ENCODE data around the gene KLF15.

The KLF15 gene

DNA sequence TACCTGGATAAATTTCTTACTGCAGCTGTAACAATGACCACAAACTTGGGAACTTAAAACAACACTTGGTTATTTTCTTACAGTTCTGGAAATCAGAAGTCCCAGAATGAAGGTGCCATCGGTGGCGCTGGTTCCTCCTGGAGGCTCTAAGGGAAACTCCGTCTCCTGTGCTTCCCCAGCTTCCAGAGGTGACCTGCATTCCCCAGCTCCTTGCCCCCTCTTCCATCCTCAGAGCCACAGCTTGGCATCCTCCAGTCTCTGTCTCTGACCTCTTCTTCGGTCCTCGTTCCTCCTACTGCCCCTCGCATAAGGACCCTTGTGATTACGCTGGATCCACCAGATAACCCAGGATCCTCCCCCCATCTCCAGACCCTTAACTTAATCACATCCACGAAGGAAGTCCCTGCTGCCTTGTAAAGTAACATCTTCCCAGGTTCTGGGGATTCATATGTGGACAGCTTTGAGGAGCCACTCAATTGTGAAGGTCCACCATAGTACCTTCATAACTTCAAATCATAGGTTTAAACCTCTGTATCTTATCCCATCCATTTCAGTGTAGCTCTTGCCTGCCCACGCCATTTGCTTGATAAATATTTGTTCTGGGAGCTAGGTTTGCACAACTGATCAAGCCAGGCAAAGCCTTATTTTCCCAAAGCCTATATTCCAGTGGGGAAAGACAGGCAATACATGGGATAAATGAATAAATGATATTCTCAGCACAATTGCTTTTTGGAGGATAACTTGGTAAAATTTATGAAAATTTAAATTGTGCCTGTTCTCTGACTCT, 34.8 kb downstream of the KLF15 start:
- no peak for DNase-seq (ENCODE audit: extremely low read depth, insufficient read length)
- Histone ChIP-seq H3K27me3 (replicated peaks; ENCODE audit: control insufficient read depth, insufficient read depth, low read length) (no peaks in the 10 kb centered on the region; the same call in 1 of the 2 replicates), H3K4me3 (replicated peaks; ENCODE audit: low read depth, low read length) (no peak overlapping the region), H3K36me3 (ENCODE audit: control insufficient read depth, insufficient read depth, low read length) (no peaks in the 10 kb centered on the region)
- TF ChIP-seq CTCF (IDR thresholded peaks at IDR 0.05; ENCODE audit: insufficient read depth, low read length, poor library complexity, severe bottlenecking), result no peak

GRCh38 chr3:126321490-126321889, 35.7 kb downstream of the KLF15 start:
- TF ChIP-seq CTCF (IDR thresholded peaks at IDR 0.05; ENCODE audit: insufficient read depth, low read length, poor library complexity, severe bottlenecking), result no peak
- H3K36me3 ChIP-seq (ENCODE audit: control insufficient read depth, insufficient read depth, low read length), result no peaks in the 10 kb centered on the region
- DNase-seq (ENCODE audit: extremely low read depth, insufficient read length), result no peak
- no peak overlapping the region for H3K4me3 ChIP-seq (replicated peaks; ENCODE audit: low read depth, low read length)
- H3K27me3 ChIP-seq (replicated peaks; ENCODE audit: control insufficient read depth, insufficient read depth, low read length), result no peaks in the 10 kb centered on the region; the same call in 1 of the 2 replicates

GRCh38 chr3:126320517-126321293, 36.5 kb downstream of the KLF15 start:
- no peak for DNase-seq (ENCODE audit: extremely low read depth, insufficient read length)
- H3K36me3 ChIP-seq (ENCODE audit: control insufficient read depth, insufficient read depth, low read length), result no peaks in the 10 kb centered on the region

DNA sequence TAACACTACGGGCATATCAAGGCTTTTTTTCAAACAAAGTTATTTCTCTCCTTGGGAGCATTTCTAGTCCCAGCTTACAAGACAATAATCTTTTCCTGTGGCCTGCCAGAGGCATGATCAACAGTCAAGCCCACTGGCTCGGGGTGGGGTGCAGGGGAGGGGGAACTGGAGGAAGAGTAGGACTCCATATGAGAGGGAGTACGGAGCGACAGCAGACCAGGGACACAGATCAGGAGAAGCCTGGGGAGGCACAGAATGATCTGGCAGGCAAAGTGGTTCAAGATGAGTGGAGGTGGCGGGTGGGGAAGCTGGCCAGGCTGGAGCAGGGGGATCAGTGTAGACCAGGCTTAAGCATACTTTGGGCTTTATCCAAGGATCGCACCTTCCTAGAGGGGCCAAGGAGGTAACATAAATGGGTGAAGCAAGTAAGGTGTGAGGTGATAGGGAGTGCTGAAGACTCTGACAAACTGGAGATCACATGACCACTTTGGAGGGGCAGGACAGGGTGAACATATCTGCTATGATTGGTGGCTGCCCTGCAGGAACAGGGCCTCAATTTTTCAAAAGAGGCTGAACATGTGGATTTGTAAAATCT, 37.4 kb downstream of the KLF15 start:
- no peak for TF ChIP-seq CTCF (IDR thresholded peaks at IDR 0.05; ENCODE audit: insufficient read depth, low read length, poor library complexity, severe bottlenecking)
- H3K4me3 ChIP-seq (replicated peaks; ENCODE audit: low read depth, low read length), result no peak overlapping the region
- no peak for DNase-seq (ENCODE audit: extremely low read depth, insufficient read length)
- H3K27me3 ChIP-seq (replicated peaks; ENCODE audit: control insufficient read depth, insufficient read depth, low read length), result no peaks in the 10 kb centered on the region; the same call in 1 of the 2 replicates
- H3K36me3 ChIP-seq (ENCODE audit: control insufficient read depth, insufficient read depth, low read length), result no peaks in the 10 kb centered on the region

More at GRCh38 chr3:126320517-126321293, 36.5 kb downstream of the KLF15 start:
- TF ChIP-seq CTCF (IDR thresholded peaks at IDR 0.05; ENCODE audit: insufficient read depth, low read length, poor library complexity, severe bottlenecking), result no peak
- H3K27me3 ChIP-seq (replicated peaks; ENCODE audit: control insufficient read depth, insufficient read depth, low read length), result no peaks in the 10 kb centered on the region; the same call in 1 of the 2 replicates
- no peak overlapping the region for H3K4me3 ChIP-seq (replicated peaks; ENCODE audit: low read depth, low read length)

GRCh38 chr3:126317029-126317996, 39.9 kb downstream of the KLF15 start:
- H3K4me3 ChIP-seq (replicated peaks; ENCODE audit: low read depth, low read length), result no peak overlapping the region
- TF ChIP-seq CTCF (IDR thresholded peaks at IDR 0.05; ENCODE audit: insufficient read depth, low read length, poor library complexity, severe bottlenecking), result no peak
- H3K27me3 ChIP-seq (replicated peaks; ENCODE audit: control insufficient read depth, insufficient read depth, low read length), result no peaks in the 10 kb centered on the region; the same call in 1 of the 2 replicates
- no peak for DNase-seq (ENCODE audit: extremely low read depth, insufficient read length)
- no peaks in the 10 kb centered on the region for H3K36me3 ChIP-seq (ENCODE audit: control insufficient read depth, insufficient read depth, low read length)
